HuH-7 (cell line): ENCODE data around the gene MDFI.
A peak's percentile ranks its signal among the peaks of the same experiment; 100 is the strongest.
"Not testable (repeated sequence)": the region's sequence is repeated elsewhere in the genome, so short reads cannot be mapped to it uniquely, and the experiment has no call there.

Experiments
- DNase-seq: peaks from one replicate; pipeline ENCODE4 v3.0.0; 2011; ENCODE audit warnings: low spot score

MDFI gene

GRCh38 chr6:41602864-41603608 is 35.2 kb upstream of the MDFI start:
- DNase-seq = peak; percentile 83

- DNase-seq = no peak
These were observed 34.3 kb upstream of the MDFI start for GRCh38 chr6:41604006-41604405.

GRCh38 chr6:41605649-41606048 is 32.6 kb upstream of the MDFI start:
- DNase-seq = no peak

- DNase-seq = no peak
These were observed 31.2 kb upstream of the MDFI start for GRCh38 chr6:41607036-41607435.

GRCh38 chr6:41607736-41608135 is 30.5 kb upstream of the MDFI start:
- no peak for DNase-seq

GRCh38 chr6:41608443-41609151 is 29.7 kb upstream of the MDFI start:
- DNase-seq = no peak

GRCh38 chr6:41614715-41615114 is 23.6 kb upstream of the MDFI start:
- DNase-seq = no peak

GRCh38 chr6:41615311-41615710 is 23.0 kb upstream of the MDFI start:
- no peak for DNase-seq

GRCh38 chr6:41618598-41618997 is 19.7 kb upstream of the MDFI start:
- no peak for DNase-seq

GRCh38 chr6:41619193-41619592 is 19.1 kb upstream of the MDFI start:
- not testable (repeated sequence) for DNase-seq

- DNase-seq = no peak
These were observed 16.9 kb upstream of the MDFI start for GRCh38 chr6:41621367-41621766.

GRCh38 chr6:41621802-41622201 is 16.5 kb upstream of the MDFI start:
- DNase-seq = no peak

- DNase-seq = no peak
These were observed 15.9 kb upstream of the MDFI start for GRCh38 chr6:41622206-41622988.

GRCh38 chr6:41623330-41623729 is 14.9 kb upstream of the MDFI start:
- no peak for DNase-seq

- DNase-seq = no peak
These were observed 13.5 kb upstream of the MDFI start for GRCh38 chr6:41624621-41625380.

- DNase-seq = no peak
These were observed 12.8 kb upstream of the MDFI start for GRCh38 chr6:41625442-41625841.

- DNase-seq = no peak
These were observed 12.2 kb upstream of the MDFI start for GRCh38 chr6:41626022-41626421.

- DNase-seq = no peak
These were observed 11.4 kb upstream of the MDFI start for GRCh38 chr6:41626917-41627316.

- DNase-seq = no peak
These were observed 9.1 kb upstream of the MDFI start for GRCh38 chr6:41629128-41629527.

- no peak for DNase-seq
These were observed 8.2 kb upstream of the MDFI start for GRCh38 chr6:41630069-41630468.

GRCh38 chr6:41630946-41631345 is 7.3 kb upstream of the MDFI start:
- no peak for DNase-seq

- DNase-seq = no peak
These were observed 5.1 kb upstream of the MDFI start for GRCh38 chr6:41633056-41633634.
